Measurements from ENCODE around the gene SSBP2.

DNA sequence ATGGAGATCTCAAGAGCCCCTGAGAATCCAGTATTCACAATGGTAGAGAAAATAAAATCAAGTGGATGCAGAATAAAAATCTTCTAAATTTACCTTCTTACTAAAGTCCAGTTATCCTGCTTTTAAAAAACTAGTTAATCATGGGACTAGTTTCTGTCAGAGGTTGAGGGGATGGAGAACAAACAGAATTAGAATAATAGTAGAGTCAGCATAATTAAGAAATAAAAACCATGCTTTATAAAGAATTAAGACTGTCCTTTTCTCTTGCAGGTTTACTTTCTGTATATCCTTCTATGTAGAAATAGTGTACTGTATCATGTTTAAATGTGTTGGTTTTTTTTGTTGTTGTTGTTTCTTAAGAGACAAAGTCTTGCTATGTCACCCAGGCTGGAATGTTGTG lies 380.0 kb downstream of the SSBP2 start:
- TF ChIP-seq, protein P1, sequence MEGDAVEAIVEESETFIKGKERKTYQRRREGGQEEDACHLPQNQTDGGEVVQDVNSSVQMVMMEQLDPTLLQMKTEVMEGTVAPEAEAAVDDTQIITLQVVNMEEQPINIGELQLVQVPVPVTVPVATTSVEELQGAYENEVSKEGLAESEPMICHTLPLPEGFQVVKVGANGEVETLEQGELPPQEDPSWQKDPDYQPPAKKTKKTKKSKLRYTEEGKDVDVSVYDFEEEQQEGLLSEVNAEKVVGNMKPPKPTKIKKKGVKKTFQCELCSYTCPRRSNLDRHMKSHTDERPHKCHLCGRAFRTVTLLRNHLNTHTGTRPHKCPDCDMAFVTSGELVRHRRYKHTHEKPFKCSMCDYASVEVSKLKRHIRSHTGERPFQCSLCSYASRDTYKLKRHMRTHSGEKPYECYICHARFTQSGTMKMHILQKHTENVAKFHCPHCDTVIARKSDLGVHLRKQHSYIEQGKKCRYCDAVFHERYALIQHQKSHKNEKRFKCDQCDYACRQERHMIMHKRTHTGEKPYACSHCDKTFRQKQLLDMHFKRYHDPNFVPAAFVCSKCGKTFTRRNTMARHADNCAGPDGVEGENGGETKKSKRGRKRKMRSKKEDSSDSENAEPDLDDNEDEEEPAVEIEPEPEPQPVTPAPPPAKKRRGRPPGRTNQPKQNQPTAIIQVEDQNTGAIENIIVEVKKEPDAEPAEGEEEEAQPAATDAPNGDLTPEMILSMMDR (conservative IDR thresholded peaks at IDR 0.05 in 1 of 2, IDR thresholded peaks at IDR 0.05 in 1 of 2; ENCODE audit: low read depth in 1 of 2, low read length in 2 of 2), result no peak
- TF ChIP-seq EZH2 (IDR thresholded peaks at IDR 0.05; ENCODE audit: low read length, missing control alignments), result no peak
